SJSA1 (cell line): ENCODE results near the gene NRARP. TPM values are rescaled to one million over a fixed set of nuclear protein-coding genes. Genes with fewer than 3 reads are reported as not detected.

Source experiments
- DNase-seq, 2 experiments: peaks; one replicate each; pipeline ENCODE4 v3.0.0-alpha.2; 2015 to 2020; ENCODE audit warnings: low spot score in 2 of 2, low read depth in 1 of 2
- H3K27ac ChIP-seq: fragments of 250-450 bp; sonication (Bioruptor Pico); 2 replicates; pipeline ENCODE4 v1.5.1; 2020; ENCODE audit warnings: mild to moderate bottlenecking, moderate library complexity
- H3K27me3 ChIP-seq: fragments of 250-450 bp; sonication (Bioruptor Pico); replicated peaks from 2 replicates; pipeline ENCODE4 v1.5.1; 2020; ENCODE audit warnings: mild to moderate bottlenecking, moderate library complexity
- H3K36me3 ChIP-seq: fragments of 250-450 bp; sonication (Bioruptor Pico); 2 replicates; pipeline ENCODE4 v1.5.1; 2020; ENCODE audit warnings: mild to moderate bottlenecking
- H3K4me1 ChIP-seq: fragments of 250-450 bp; sonication (Bioruptor Pico); replicated peaks from 2 replicates; pipeline ENCODE4 v1.6.1; 2021; ENCODE audit warnings: mild to moderate bottlenecking
- H3K4me3 ChIP-seq: fragments of 250-450 bp; sonication (Bioruptor Pico); 2 replicates; pipeline ENCODE4 v1.5.1; 2020; ENCODE audit warnings: mild to moderate bottlenecking
- H3K9me3 ChIP-seq: fragments of 250-450 bp; sonication (Bioruptor Pico); replicated peaks from 2 replicates; pipeline ENCODE4 v1.5.1; 2020; ENCODE audit warnings: mild to moderate bottlenecking
- total RNA-seq: library from RNA; depleted of rRNA; stranded (reverse); fragments of >200 nt; shearing (Covaris generic); gene quantifications from 2 replicates; pipeline ENCODE4 v1.2.3, GENCODE V29; 2014

NRARP gene
- total RNA-seq, 1 experiment from 2014 or later = 0.97 TPM

DNA sequence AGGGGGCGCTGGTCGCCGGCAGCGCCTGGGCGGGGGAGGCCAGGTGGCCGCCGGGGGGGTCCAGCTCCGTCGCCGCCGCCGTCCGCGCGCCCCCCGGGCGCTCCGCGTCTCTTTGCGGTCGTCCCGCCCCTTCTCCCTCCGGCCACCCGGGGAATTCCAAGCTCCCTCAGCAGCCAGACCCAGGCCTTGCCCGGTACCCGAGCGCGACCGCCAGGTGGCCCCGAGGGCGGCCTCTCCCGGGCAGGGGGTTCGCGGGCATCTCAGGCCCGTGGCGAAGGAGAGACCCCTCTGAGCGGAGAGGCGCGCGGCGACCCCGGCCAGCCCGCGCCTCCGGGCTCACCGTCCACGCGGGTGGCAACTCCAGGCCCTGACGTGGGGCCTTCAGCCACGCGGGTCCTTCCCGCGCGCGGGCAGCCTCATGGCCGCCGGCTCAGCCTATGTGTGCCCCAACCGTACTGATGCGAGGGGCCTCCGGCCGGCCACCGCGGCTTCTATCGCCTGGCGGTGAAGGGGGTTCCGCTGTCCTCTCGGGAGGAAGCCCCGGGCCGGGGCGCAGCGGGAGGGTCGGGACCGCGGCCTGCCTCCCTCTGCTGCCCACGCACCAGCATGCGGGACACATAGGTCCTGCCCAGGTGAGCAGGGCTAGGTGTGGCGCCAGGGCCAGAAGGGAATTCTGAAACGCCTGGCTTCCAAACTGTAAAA, 529 bp upstream of the NRARP start:
- Histone ChIP-seq H3K4me1 (peaks cover 17% of the 10 kb centered on the region), H3K27ac (no peak overlapping the region), H3K4me3 (peak overlapping the region; percentile 36), H3K27me3 (peaks cover 32% of the 10 kb centered on the region), H3K9me3 (no peaks in the 10 kb centered on the region), H3K36me3 (no peaks in the 10 kb centered on the region)
- peak; percentile 56 to 73 for DNase-seq

DNA sequence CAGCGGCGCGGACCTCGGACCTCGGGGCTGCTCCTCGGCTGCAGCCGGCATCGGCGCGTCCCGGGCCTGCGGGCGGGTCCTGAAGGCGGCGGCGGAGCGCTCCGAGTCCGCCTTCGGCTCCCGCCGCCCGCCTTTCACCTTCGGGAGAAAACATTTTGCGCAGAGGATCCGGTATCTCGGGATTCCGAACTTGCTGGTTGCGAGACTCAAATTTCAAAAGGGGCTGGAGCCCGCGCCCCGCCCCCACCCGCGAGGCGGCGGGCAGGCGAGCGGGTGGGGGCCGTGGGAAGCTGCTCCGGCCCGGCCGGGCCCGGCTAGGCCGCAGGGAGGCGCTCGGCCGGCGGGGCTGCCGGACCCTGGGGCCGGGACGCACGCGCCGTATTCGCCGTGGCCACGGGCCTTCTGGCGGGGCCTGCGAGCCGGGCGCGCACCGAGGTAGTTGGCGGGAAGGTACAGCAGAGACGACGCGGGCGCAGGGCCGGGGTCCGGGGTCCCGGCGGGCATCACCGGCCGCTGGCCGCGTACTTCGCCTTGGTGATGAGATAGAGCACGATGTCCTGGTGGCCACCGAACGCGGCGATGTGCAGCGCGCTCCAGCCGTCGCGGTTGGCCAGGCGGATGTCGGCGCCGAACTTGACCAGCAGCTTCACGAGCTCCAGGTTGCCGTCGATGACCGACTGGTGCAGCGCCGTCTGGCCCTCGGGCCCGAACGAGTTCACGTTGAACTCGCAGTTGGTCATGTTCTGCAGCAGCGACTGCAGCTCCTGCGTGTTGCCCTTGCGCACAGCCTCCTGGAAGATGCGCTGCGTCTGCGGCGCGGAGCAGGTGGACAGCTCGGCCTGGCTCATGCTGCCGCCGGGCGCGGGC, 757 bp downstream of the NRARP start:
- H3K4me1 ChIP-seq = peaks cover 21% of the 10 kb centered on the region
- no peaks in the 10 kb centered on the region for H3K36me3 ChIP-seq
- peaks cover 36% of the 10 kb centered on the region for H3K27me3 ChIP-seq
- DNase-seq = peak in 1 of 2 experiments; percentile 36
- peak overlapping the region; percentile 27 for H3K4me3 ChIP-seq
- H3K9me3 ChIP-seq = no peaks in the 10 kb centered on the region
- no peak overlapping the region for H3K27ac ChIP-seq

GRCh38 chr9:137300567-137301080, 1.4 kb downstream of the NRARP start:
- H3K27ac ChIP-seq = no peak overlapping the region
- peaks cover 23% of the 10 kb centered on the region for H3K4me1 ChIP-seq
- no peaks in the 10 kb centered on the region for H3K36me3 ChIP-seq
- H3K27me3 ChIP-seq = peaks cover 38% of the 10 kb centered on the region
- no peaks in the 10 kb centered on the region for H3K9me3 ChIP-seq
- peak in 1 of 2 experiments; percentile 54 for DNase-seq
- peak overlapping the region; percentile 27 for H3K4me3 ChIP-seq

DNA sequence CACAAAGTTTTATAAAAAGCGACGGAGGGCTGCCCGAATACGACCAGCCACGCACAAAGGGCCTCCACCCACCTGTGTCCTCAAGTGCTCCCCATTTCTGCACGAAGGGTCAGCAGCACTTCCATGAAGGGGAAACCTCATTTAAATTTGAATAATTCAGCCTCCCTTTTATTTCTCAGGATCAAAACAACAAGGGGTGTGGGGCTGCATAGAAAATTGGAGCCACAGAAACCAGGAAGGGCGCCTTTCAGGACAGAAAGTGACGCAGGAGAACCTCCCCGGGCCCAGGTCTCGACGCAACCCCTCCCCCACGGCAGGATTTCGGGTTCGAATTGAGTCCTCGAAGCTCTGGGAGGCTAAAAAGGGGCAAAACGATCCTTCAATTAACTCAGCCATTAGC, 2.1 kb downstream of the NRARP start:
- H3K4me1 ChIP-seq = peaks cover 30% of the 10 kb centered on the region
- no peak overlapping the region for H3K4me3 ChIP-seq
- DNase-seq = no peak
- H3K27ac ChIP-seq = no peak overlapping the region
- H3K9me3 ChIP-seq = no peaks in the 10 kb centered on the region
- H3K27me3 ChIP-seq = peaks cover 42% of the 10 kb centered on the region
- H3K36me3 ChIP-seq = no peaks in the 10 kb centered on the region

- Histone ChIP-seq H3K36me3 (no peaks in the 10 kb centered on the region), H3K4me1 (peaks cover 38% of the 10 kb centered on the region), H3K27me3 (peaks cover 43% of the 10 kb centered on the region), H3K9me3 (no peaks in the 10 kb centered on the region; the same call in 1 of the 2 replicates), H3K27ac (no peak overlapping the region), H3K4me3 (no peak overlapping the region)
- DNase-seq = no peak
Measured at GRCh38 chr9:137299203-137299565, 2.9 kb downstream of the NRARP start.

DNA sequence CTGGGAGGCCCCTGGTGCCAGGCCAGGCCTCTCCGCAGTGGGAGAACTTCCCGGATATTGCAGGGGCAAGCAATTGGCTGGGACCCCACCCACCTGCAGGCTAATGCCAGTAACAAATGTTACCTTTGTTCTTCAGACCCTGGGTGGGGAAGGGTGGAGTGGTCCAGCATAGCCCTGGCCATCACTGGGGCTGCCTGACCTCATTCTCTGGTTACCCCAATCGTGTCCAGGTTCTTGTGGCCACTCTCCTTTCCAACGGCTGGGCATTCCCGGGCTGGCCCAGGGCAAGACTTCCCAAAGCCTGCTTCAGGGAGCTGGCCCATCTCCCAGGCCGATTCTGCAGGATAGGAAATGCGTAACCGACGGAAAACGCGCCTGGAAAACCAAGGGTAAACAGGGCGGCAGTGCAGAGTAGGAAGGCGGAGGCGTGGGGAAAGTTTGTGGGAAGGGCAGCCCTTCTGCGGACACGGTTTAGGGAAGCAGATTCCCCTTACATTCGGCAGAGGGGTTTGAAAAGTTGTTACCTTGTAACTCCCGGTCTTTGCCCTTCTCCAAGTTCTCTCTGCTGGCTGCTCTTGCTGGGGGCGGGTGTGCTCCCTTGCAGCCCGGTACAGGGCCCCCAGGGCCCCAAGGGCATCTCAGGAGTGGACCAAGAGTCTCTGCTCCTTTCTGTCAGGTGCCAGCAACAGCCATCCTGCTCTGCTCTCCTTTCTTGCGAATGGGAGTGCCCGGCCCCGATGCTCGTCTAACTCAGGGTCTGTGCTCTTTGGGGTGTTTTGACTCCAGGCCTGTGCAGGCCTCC, 3.5 kb downstream of the NRARP start:
- H3K36me3 ChIP-seq = no peaks in the 10 kb centered on the region
- DNase-seq = no peak
- no peaks in the 10 kb centered on the region; the same call in 1 of the 2 replicates for H3K9me3 ChIP-seq
- H3K27ac ChIP-seq = no peak overlapping the region
- H3K27me3 ChIP-seq = peaks cover 43% of the 10 kb centered on the region
- no peak overlapping the region for H3K4me3 ChIP-seq
- peaks cover 42% of the 10 kb centered on the region for H3K4me1 ChIP-seq

DNA sequence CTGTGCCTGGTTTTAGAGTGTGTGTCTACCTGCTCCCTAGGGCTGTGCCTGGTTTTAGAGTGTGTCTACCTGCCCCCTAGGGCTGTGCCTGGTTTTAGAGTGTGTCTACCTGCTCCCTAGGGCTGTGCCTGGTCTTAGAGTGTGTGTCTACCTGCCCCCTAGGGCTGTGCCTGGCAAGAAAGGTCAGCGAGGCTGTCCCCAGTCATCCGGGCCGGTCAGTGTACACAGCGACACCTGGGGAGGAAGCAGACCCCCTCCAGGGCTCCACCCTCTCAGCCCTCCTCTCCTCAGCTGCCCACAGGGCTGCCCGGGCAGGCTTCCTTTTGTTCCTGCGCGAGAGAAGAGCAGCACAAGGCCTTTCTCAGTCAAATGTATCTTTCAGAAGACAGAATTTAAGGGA, 4.1 kb downstream of the NRARP start:
- Histone ChIP-seq H3K27me3 (peaks cover 44% of the 10 kb centered on the region), H3K4me3 (no peak overlapping the region), H3K9me3 (no peaks in the 10 kb centered on the region; the same call in 1 of the 2 replicates), H3K4me1 (peaks cover 42% of the 10 kb centered on the region), H3K36me3 (no peaks in the 10 kb centered on the region), H3K27ac (no peak overlapping the region)
- DNase-seq = no peak

- no peak overlapping the region for H3K4me3 ChIP-seq
- no peak for DNase-seq
- peaks cover 46% of the 10 kb centered on the region for H3K27me3 ChIP-seq
- H3K27ac ChIP-seq = no peak overlapping the region
- H3K9me3 ChIP-seq = no peaks in the 10 kb centered on the region; the same call in 1 of the 2 replicates
- peaks cover 37% of the 10 kb centered on the region for H3K4me1 ChIP-seq
- no peaks in the 10 kb centered on the region for H3K36me3 ChIP-seq
Measured at GRCh38 chr9:137296670-137297664, 5.1 kb downstream of the NRARP start.

DNA sequence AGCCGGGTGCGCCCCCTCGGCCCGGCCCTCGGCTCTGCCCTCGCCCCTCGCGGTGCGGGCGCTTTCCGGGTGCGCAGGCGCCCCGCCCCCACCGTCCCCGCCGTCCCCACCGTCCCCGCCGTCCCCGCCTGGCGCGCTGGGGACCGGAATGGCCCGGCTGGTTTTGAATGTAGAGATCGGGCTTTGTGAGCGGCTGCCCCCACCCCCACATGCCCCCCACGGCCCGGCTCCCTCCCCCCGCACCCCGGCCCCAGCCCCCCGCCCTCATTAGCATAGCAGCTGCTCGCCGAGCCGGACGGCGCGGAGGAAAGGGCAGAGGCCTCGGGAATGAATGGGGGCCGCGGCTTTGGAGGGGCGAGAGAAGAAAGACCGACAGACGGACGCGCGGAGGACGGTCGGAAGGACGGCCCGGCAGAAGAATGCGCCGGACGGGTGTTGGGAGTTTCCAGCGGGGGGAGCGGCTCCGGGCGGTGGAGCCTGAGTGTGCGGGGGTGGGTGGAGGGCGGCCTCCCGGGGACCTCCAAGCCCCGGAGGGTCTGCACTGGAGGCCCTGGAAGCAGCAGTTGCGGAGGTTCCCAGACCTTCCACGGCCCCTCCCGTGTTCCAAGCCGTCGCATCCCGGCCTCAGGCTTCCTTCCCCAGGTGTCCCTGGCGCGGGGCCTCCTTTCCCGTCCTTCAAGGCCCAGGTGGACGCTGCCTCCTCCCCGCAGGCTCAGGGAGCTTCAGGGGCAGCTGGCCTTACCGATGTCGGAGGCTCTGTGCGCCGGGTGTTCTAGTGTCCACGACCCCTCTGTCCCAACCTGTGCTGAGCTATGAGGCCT, 6.0 kb downstream of the NRARP start:
- Histone ChIP-seq H3K4me3 (peak overlapping the region; percentile 25), H3K4me1 (peaks cover 29% of the 10 kb centered on the region), H3K36me3 (no peaks in the 10 kb centered on the region), H3K27me3 (peaks cover 41% of the 10 kb centered on the region), H3K9me3 (no peaks in the 10 kb centered on the region; the same call in 1 of the 2 replicates), H3K27ac (no peak overlapping the region)
- no peak for DNase-seq

- Histone ChIP-seq H3K4me3 (peak overlapping the region; percentile 25), H3K9me3 (no peaks in the 10 kb centered on the region; the same call in 1 of the 2 replicates), H3K4me1 (peaks cover 25% of the 10 kb centered on the region), H3K27ac (no peak overlapping the region), H3K36me3 (no peaks in the 10 kb centered on the region), H3K27me3 (peaks cover 37% of the 10 kb centered on the region)
- DNase-seq = no peak
Measured at GRCh38 chr9:137295238-137295811, 6.7 kb downstream of the NRARP start.

DNA sequence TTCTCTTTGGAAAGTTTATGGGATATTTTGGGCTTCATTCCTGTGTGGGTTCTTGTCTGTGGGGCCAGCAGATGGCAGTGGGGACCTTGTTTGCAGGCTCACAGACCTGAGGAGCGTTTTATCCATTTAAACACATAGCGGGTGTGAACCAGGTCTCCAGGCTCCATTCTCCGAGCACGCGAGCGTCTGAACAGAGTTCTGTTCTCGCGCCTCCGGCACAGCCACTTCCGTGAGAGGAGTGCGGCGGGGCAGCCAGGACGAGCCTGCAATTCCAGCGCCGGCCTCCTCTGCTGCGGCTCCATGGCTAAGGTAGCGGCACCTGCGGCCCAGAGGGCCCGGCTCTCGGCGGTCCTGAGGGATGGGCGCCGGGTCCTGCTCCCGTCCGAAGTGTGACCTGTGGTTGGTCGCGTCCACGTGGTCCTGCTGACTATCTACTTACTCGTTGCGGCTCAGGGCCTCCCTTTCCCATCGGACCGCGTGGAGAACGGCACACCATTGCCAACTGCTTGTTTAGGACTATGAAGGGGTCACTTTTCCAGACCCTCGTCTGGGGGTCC, 7.3 kb downstream of the NRARP start:
- H3K27ac ChIP-seq = no peak overlapping the region
- DNase-seq = no peak
- peaks cover 25% of the 10 kb centered on the region for H3K4me1 ChIP-seq
- no peak overlapping the region for H3K4me3 ChIP-seq
- no peaks in the 10 kb centered on the region; the same call in 1 of the 2 replicates for H3K9me3 ChIP-seq
- H3K27me3 ChIP-seq = peaks cover 31% of the 10 kb centered on the region
- H3K36me3 ChIP-seq = no peaks in the 10 kb centered on the region
